ENCODE results near the gene GGCX. TPM values are rescaled to one million over a fixed set of nuclear protein-coding genes. Genes with fewer than 3 reads are reported as not detected.

The GGCX gene
- total and polyA plus RNA-seq, 9 of the 15 experiments (the other 6 are each of a cell fraction or from before 2014, with no cell fraction given): 14.4 to 47.1 (median 28.1) TPM

DNA sequence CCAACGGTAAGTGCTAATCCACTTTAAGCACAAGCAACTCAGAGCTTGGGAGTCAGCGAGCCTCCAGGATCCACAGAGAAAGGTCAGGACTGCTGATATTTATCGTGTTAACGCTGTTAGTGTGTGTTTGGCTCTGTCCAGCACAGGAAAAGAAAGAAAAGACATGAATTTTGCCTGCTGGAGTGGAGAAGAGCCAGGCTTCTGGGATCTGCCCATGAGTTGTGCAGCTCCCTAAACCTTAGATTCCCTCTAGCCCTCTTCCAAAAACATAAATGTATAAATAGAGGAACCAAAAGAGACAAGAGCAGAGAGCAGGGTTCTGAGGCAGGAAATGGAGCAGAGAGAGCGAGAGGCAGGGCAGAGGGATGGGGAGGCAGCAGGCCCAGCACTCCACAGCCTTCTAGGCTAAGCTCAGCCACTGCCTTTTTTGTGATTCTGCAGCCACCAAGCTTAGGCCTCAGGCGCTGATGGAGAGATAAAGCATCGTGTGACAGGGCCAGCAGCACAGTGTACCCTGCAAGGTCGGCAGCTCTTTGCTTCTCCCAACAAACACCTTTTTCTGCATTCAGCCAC, 36.9 kb downstream of the GGCX start (continued):
- TF ChIP-seq, protein P1, sequence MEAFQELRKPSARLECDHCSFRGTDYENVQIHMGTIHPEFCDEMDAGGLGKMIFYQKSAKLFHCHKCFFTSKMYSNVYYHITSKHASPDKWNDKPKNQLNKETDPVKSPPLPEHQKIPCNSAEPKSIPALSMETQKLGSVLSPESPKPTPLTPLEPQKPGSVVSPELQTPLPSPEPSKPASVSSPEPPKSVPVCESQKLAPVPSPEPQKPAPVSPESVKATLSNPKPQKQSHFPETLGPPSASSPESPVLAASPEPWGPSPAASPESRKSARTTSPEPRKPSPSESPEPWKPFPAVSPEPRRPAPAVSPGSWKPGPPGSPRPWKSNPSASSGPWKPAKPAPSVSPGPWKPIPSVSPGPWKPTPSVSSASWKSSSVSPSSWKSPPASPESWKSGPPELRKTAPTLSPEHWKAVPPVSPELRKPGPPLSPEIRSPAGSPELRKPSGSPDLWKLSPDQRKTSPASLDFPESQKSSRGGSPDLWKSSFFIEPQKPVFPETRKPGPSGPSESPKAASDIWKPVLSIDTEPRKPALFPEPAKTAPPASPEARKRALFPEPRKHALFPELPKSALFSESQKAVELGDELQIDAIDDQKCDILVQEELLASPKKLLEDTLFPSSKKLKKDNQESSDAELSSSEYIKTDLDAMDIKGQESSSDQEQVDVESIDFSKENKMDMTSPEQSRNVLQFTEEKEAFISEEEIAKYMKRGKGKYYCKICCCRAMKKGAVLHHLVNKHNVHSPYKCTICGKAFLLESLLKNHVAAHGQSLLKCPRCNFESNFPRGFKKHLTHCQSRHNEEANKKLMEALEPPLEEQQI (IDR thresholded peaks at IDR 0.05): no peak
- TF ChIP-seq ZNF707 (CRISPR knock-in tag; conservative IDR thresholded peaks at IDR 0.05) (no peak), NCOA2 (IDR thresholded peaks at IDR 0.05; ENCODE audit: partially characterized antibody in 2 of 2) (no peak), ZNF584 (CRISPR knock-in tag; IDR thresholded peaks at IDR 0.05; ENCODE audit: low read depth) (no peak), POLR3G (IDR thresholded peaks at IDR 0.05; ENCODE audit: extremely low read depth, insufficient read length, insufficient replicate concordance) (no peak), KAT7 (CRISPR knock-in tag; IDR thresholded peaks at IDR 0.05; ENCODE audit: borderline replicate concordance) (no peak), JUND (IDR thresholded peaks at IDR 0.05; ENCODE audit: borderline replicate concordance, low read depth, low read length) (no peak), JUND (tag; IDR thresholded peaks at IDR 0.05; ENCODE audit: borderline replicate concordance, low read depth, low read length) (no peak; the same call in 2 of the 3 replicates), FOSL1 (tag; conservative IDR thresholded peaks at IDR 0.05) (no peak), FOXK2 (conservative IDR thresholded peaks at IDR 0.05 in 1 of 2, IDR thresholded peaks at IDR 0.05 in 1 of 2; ENCODE audit: low read depth in 2 of 2) (no peak), NONO (IDR thresholded peaks at IDR 0.05; ENCODE audit: low read depth in 2 of 2, low read length in 1 of 2) (no peak), POLR2H (tag; IDR thresholded peaks at IDR 0.05; ENCODE audit: low read depth) (no peak), TAF15 (IDR thresholded peaks at IDR 0.05; ENCODE audit: low read depth, low read length) (no peak), NFXL1 (CRISPR knock-in tag; IDR thresholded peaks at IDR 0.05) (no peak), CXXC5 (CRISPR knock-in tag; IDR thresholded peaks at IDR 0.05) (peak; percentile 74), KLF10 (CRISPR knock-in tag; IDR thresholded peaks at IDR 0.05) (no peak)
- TF ChIP-seq, protein P2, sequence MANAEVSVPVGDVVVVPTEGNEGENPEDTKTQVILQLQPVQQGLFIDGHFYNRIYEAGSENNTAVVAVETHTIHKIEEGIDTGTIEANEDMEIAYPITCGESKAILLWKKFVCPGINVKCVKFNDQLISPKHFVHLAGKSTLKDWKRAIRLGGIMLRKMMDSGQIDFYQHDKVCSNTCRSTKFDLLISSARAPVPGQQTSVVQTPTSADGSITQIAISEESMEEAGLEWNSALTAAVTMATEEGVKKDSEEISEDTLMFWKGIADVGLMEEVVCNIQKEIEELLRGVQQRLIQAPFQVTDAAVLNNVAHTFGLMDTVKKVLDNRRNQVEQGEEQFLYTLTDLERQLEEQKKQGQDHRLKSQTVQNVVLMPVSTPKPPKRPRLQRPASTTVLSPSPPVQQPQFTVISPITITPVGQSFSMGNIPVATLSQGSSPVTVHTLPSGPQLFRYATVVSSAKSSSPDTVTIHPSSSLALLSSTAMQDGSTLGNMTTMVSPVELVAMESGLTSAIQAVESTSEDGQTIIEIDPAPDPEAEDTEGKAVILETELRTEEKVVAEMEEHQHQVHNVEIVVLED (CRISPR knock-in tag; IDR thresholded peaks at IDR 0.05): no peak
- TF ChIP-seq, protein P3, sequence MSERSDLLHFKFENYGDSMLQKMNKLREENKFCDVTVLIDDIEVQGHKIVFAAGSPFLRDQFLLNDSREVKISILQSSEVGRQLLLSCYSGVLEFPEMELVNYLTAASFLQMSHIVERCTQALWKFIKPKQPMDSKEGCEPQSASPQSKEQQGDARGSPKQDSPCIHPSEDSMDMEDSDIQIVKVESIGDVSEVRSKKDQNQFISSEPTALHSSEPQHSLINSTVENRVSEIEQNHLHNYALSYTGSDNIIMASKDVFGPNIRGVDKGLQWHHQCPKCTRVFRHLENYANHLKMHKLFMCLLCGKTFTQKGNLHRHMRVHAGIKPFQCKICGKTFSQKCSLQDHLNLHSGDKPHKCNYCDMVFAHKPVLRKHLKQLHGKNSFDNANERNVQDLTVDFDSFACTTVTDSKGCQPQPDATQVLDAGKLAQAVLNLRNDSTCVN (CRISPR knock-in tag; IDR thresholded peaks at IDR 0.05): no peak
- TF ChIP-seq, protein P4, sequence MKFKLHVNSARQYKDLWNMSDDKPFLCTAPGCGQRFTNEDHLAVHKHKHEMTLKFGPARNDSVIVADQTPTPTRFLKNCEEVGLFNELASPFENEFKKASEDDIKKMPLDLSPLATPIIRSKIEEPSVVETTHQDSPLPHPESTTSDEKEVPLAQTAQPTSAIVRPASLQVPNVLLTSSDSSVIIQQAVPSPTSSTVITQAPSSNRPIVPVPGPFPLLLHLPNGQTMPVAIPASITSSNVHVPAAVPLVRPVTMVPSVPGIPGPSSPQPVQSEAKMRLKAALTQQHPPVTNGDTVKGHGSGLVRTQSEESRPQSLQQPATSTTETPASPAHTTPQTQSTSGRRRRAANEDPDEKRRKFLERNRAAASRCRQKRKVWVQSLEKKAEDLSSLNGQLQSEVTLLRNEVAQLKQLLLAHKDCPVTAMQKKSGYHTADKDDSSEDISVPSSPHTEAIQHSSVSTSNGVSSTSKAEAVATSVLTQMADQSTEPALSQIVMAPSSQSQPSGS (CRISPR knock-in tag; IDR thresholded peaks at IDR 0.05): no peak
- TF ChIP-seq, protein P5, sequence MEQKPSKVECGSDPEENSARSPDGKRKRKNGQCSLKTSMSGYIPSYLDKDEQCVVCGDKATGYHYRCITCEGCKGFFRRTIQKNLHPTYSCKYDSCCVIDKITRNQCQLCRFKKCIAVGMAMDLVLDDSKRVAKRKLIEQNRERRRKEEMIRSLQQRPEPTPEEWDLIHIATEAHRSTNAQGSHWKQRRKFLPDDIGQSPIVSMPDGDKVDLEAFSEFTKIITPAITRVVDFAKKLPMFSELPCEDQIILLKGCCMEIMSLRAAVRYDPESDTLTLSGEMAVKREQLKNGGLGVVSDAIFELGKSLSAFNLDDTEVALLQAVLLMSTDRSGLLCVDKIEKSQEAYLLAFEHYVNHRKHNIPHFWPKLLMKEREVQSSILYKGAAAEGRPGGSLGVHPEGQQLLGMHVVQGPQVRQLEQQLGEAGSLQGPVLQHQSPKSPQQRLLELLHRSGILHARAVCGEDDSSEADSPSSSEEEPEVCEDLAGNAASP (IDR thresholded peaks at IDR 0.05): no peak

All from K562 (cell line).